Measurements from ENCODE around the gene AGTPBP1.

Gene AGTPBP1

GRCh38 chr9:85605905-85606304 lies 135.8 kb downstream of the AGTPBP1 start:
- DNase-seq (ENCODE audit: low spot score), result no peak
- in situ Hi-C loops (cut with MboI; ENCODE audit: low pct_unique_long_range_greater_than_20kb, low sequenced_read_pairs, unreplicated experiment), result no loop called here
- no peak for TF ChIP-seq CTCF (IDR thresholded peaks at IDR 0.05; ENCODE audit: extremely low read depth, insufficient read depth, missing control alignments)

DNA sequence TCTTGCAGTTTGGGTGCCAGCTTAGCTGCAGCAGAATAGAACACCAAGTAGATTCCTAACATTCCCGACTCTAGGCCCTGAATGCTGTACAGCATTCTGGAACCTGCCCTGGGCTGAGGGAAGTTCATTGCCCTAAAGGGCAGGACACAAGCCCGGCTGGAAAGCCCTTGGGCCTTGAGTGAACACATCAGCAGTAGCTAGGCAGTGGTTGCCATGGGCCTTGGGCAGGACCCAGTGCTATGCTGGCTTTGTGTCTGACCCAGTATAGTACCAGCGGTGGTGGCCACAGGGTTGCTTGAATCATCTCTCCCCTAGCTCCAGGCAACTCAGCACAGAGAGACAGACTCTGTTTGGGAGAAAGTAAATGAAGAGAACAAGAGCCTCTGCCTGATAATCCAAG lies 137.8 kb downstream of the AGTPBP1 start:
- DNase-seq (ENCODE audit: low spot score), result no peak
- no peak for TF ChIP-seq CTCF (IDR thresholded peaks at IDR 0.05; ENCODE audit: extremely low read depth, insufficient read depth, missing control alignments)
- in situ Hi-C loops (cut with MboI; ENCODE audit: low pct_unique_long_range_greater_than_20kb, low sequenced_read_pairs, unreplicated experiment), result no loop called here

DNA sequence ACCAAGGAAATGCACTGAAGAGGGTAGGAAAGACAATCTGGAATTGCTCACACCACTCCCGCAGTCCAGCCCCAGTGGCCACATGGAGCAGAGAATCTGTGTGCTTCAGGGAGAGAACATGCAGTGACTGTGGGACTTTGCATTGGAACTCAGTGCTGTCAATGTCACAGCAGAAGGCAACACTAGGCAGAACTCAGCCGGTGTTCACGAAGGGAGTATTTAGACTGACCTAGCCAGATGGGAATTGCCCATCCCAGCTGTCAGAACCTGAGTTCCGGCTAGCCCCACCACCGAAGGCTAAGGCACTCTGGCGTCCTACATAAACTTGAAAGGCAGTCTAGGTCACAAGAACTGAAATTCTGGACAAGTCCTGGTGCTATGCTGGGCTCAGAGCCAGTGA lies 139.0 kb downstream of the AGTPBP1 start:
- TF ChIP-seq CTCF (IDR thresholded peaks at IDR 0.05; ENCODE audit: extremely low read depth, insufficient read depth, missing control alignments), result no peak

DNA sequence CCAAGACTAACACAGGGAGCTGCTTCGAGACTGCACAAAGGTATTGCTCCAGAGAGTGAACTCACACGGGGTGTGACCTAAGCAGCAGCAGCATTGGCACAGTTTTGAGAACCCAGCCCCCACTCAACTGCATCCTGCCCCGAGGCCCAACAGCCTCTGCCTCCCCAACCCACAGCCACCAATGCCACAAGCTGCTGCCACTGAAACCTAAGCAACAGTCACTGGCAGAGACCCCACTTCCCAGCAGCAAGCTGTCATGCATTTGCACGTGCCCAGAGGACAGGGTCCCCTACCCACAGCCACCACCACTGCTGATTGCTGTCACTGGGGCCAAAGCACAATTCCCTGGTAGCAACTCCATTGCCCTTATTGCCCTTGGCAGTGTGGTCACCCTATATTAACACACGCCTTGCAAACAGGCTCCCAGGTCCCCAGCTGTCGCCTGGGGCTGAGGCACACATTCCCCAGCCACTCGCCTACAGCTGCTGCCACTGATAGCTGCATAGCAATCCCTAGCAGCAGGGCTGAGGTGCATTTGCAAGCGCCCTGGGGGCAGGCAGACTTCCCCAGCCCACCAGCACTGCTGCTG lies 141.0 kb downstream of the AGTPBP1 start:
- no peak for DNase-seq (ENCODE audit: low spot score)
- TF ChIP-seq CTCF (IDR thresholded peaks at IDR 0.05; ENCODE audit: extremely low read depth, insufficient read depth, missing control alignments), result no peak
- in situ Hi-C loops (cut with MboI; ENCODE audit: low pct_unique_long_range_greater_than_20kb, low sequenced_read_pairs, unreplicated experiment), result no loop called here

More for the DNA sequence above, 139.0 kb downstream of the AGTPBP1 start:
- DNase-seq (ENCODE audit: low spot score), result no peak
- in situ Hi-C loops (cut with MboI; ENCODE audit: low pct_unique_long_range_greater_than_20kb, low sequenced_read_pairs, unreplicated experiment), result no loop called here

GRCh38 chr9:85599540-85600105 lies 142.1 kb downstream of the AGTPBP1 start:
- no peak for DNase-seq (ENCODE audit: low spot score)
- no peak for TF ChIP-seq CTCF (IDR thresholded peaks at IDR 0.05; ENCODE audit: extremely low read depth, insufficient read depth, missing control alignments)
- in situ Hi-C loops (cut with MboI; ENCODE audit: low pct_unique_long_range_greater_than_20kb, low sequenced_read_pairs, unreplicated experiment), result no loop called here

GRCh38 chr9:85594316-85594715 lies 147.4 kb downstream of the AGTPBP1 start:
- no peak for DNase-seq (ENCODE audit: low spot score)
- in situ Hi-C loops (cut with MboI; ENCODE audit: low pct_unique_long_range_greater_than_20kb, low sequenced_read_pairs, unreplicated experiment), result no loop called here

More at GRCh38 chr9:85594316-85594715, 147.4 kb downstream of the AGTPBP1 start:
- TF ChIP-seq CTCF (IDR thresholded peaks at IDR 0.05; ENCODE audit: extremely low read depth, insufficient read depth, missing control alignments), result no peak
